Liver (tissue), 3 donors: ENCODE data around the gene ARID4B.

Experiments
- ATF3 ChIP-seq: IDR thresholded peaks from 2 replicates; pipeline ENCODE4 v1.6.1; 2016; ENCODE audit warnings: antibody characterized with exemption
- CTCF ChIP-seq: fragments of 150-350 bp; IDR thresholded peaks from 2 replicates; pipeline ENCODE4 v1.5.1; 2017; ENCODE audit warnings: improper control_type of control experiment, low read depth, low read length; ENCODE audit not compliant: missing input control
- FOXA1 ChIP-seq: IDR thresholded peaks from 2 replicates; pipeline ENCODE4 v1.6.1; 2016; ENCODE audit warnings: antibody characterized with exemption
- GABPA ChIP-seq, 2 donors: IDR thresholded peaks in 1 of 2; conservative IDR thresholded peaks in 1 of 2; 2 replicates each; pipeline ENCODE4 v1.6.1; 2016; ENCODE audit warnings: antibody characterized with exemption in 2 of 2, mild to moderate bottlenecking in 1 of 2, moderate library complexity in 1 of 2
- MAX ChIP-seq: IDR thresholded peaks from 2 replicates; pipeline ENCODE4 v1.6.1; 2016; ENCODE audit warnings: antibody characterized with exemption
- RAD21 ChIP-seq, 2 donors: IDR thresholded peaks; 2 replicates each; pipeline ENCODE4 v1.6.1; 2016; ENCODE audit warnings: antibody characterized with exemption in 2 of 2, mild to moderate bottlenecking in 2 of 2
- REST ChIP-seq: IDR thresholded peaks from 2 replicates; pipeline ENCODE4 v1.6.1; 2016; ENCODE audit warnings: antibody characterized with exemption, mild to moderate bottlenecking
- SP1 ChIP-seq: IDR thresholded peaks from 2 replicates; pipeline ENCODE4 v1.6.1; 2018; ENCODE audit warnings: antibody characterized with exemption, mild to moderate bottlenecking
- TAF1 ChIP-seq: conservative IDR thresholded peaks from 2 replicates; pipeline ENCODE4 v1.6.1; 2016; ENCODE audit warnings: antibody characterized with exemption, mild to moderate bottlenecking
- YY1 ChIP-seq: IDR thresholded peaks from 2 replicates; pipeline ENCODE4 v1.6.1; 2016; ENCODE audit warnings: antibody characterized with exemption, mild to moderate bottlenecking
- ZBTB33 ChIP-seq: IDR thresholded peaks from 2 replicates; pipeline ENCODE4 v1.6.1; 2016; ENCODE audit warnings: antibody characterized with exemption
- donor health status: healthy.
- donor health status: healthy.

GRCh38 chr1:235272851-235273250, 55.1 kb downstream of the ARID4B start:
- no peak for TF ChIP-seq YY1
- no peak for TF ChIP-seq MAX
- TF ChIP-seq ATF3: no peak
- no peak for TF ChIP-seq TAF1
- no peak for TF ChIP-seq CTCF
- no peak for TF ChIP-seq SP1
- TF ChIP-seq ZBTB33: no peak
- no peak for TF ChIP-seq GABPA (IDR thresholded peaks at IDR 0.05 in 1 of 2, conservative IDR thresholded peaks at IDR 0.05 in 1 of 2)
- no peak for TF ChIP-seq REST
- TF ChIP-seq FOXA1: no peak
- TF ChIP-seq RAD21 (IDR thresholded peaks at IDR 0.05): no peak
